ENCODE measurements around the gene MAP3K2.

The MAP3K2 gene

DNA sequence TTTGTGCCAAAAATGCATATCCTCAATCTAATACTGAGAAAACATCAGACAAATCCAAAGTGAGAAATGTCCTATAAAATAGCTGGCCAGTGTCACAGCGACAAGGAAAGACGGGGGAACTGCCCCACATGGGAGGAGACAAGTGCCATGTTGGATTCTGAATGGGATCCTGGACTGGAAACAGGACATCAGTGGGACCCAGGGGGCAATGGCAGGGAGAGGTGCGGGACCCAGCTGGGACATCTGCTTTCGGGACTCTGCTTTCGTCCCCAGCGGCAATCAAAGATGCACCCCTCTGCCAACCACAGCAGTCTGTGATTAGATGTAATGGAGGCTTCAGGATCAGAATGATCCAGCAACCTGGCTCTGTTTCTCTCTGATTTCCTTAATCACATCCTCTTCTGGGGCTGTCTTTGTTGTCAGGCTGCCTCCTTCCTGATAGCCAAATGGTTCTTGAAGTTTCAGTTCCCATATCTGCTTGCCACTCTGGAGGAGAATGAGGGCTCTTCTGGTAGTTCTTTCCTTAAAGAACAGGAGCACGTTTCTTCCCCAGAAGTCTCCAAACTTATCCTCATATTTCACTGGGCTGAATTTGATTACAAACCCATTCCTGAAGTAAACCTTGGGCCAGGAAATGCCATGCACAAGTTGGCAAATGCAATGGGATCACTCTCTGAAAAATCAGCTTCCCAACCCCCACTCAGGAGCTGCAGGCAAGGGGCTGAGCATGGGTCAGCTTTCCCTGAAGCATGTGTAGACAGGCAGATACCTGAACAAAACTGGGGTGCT is 16.9 kb upstream of the MAP3K2 start:
- no peak for DNase-seq

DNA sequence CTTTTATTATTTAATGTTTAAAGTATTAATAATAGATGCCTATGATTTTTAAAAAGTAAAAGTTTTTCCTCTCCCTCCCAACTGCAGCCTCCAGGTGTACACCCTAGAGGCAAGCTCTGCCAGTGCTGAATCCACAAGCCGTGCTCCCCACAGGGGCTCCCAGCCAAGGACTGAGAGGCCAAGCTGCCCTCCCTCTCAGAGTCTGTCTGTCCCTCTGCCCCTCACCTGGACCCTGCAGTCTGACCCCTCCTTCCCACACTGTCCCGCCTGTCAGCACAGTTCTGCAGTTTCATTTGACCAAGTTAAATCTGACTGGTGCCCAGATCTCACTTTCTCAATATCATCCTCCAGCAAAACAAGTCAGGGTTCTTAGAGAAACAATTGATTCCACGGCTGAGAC is 15.7 kb upstream of the MAP3K2 start:
- no peak for DNase-seq

DNA sequence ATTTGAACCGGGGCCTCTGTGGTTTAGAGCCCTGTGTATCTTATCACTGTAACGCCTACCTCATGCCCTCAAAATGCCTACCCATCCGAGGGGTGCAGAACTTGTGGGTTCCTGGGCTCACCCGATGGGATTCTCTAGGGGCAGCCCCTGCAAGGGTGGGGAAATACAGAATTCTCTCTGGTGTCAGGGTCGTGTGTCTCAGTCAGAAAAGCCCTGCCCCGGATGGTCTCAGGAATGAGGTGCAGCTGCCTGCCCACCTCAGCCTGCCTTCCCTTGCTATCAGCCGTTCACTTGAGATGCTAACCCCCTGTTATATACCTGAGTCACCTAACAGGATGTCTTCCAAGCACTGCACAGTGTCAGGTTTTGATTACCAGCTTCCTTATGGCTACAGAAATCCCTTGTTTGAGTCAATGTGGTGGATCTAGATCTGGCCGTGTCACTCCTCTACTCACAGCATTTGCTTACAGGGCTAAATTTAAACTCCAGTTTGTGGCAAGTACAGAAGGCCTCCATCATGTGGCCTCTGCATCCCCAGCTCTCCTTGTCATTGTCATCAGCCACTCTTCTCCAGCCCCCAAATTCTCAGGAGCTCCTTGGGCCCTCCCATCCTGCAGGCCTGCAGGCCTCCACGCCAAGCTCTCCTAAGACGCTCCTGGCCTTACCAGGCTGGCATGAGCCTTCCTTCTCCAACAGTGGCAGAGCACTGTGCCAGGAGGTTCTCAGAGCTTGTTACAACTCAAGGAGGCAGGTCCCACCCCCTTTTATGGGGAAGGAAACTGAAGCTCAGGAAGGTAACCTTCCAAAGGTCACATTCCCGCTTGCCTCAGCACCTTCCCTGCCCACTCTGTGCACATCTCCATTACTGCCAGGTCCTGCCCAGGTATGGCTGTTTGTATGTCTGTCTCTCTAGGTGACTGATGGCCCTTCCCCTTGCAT is 14.3 kb upstream of the MAP3K2 start:
- DNase-seq: no peak

DNA sequence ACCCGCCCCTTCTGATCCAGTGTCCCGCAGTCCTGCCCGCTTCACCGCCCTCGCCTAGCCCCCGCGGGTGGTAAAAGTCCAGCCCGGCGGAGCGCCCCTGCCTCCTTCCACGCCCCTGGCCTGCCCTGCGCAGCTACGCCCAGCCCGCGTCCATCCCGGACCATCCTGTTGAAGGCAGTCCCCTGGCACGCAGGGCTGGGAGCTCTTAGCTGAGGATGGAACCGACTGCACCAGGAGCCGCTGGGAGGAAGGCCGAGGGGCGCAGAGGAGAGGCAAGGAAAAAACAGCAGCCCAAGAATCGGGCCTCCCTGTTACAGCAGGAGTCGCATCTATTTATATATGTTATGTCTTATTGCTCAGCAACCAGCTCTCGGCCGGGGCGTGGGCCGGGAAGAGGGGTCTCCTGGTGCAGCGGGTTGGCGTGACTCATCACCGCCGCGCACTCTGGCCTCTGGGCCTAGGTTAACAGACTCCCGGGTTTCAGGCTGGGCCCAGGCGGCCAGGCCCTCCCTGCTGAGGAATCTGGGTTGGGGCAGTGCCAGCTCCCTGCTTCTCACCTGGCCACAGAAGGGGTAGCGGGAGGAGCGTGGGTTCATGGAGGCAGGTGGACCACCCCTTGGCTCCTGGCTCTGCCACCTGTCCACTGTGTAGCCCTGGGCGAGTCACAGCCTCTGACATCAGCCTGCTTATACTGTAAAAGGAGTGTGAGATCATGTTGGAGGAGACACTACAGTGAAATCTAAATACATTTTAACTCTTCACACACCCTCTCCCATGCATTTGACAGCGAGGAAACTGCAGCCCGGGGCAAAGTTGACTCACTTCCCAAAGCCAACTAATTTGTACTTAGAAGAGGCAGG is 13.4 kb upstream of the MAP3K2 start:
- DNase-seq: no peak

DNA sequence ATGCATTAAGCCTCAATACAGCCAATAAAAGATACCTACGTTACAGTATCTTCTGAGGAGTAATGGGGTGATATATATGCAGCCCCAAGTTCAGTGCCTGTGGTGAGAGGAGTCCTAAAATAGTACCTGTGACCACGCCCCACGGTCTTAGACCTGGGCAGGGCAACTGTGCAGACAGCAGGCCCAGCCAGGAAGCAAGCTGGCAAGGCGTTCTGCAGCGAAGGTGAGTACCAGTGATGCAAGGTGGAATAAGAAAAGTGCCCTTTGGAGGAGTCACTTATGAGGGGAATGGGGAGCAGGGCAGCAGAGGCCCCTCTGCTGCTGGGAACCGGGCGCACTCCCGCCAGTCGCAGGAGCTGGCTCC is 12.7 kb upstream of the MAP3K2 start:
- no peak for DNase-seq

DNA sequence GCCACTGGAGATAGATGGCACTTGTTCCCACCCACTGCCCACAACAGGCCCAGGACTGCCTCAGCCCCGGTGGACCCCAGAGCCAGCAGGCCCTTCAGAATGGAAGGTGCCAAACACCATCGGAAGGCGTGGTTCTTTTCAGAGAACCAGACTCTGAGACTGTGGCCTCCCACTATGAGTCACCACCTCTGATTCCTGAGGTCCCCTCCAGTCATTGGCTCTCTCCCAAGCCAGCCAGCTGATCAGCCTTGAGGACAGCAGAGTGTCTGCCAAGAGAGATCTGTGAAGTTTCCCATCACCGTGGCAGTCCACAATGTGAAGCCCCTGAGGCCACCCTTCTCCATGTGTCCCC is 10.4 kb upstream of the MAP3K2 start:
- no peak for DNase-seq

DNA sequence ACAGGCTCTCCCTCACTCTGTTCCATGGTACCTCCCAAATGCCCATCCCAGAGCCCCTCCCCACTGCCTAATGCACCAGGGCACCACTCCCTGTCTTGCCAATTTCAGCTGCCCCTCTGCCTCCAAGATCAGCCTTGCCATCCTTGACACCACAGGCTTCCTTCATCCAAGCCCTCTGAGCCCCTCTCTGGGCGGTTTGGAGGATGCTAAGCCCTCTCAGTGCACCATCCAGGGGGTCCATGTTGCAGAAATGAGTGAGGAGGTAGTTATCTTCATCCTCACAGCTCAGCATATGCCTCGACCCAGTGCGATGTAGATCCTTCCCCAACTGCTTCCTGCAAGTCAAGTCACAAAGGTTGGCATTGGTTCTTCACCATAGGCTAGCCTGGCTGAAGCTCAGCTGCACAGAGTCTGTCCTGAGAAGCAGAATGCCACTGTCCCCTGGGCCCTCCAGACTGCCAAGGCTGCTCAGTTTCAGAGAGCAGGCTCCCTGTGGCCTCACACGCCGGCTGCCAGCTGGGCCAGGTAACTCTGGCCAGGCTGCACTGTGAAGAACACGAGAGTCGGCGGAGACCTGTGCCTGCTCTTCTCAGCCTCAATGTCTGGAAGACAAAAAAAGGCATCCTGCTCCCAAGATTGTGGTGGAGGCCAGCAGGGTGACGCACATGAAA is 9.9 kb upstream of the MAP3K2 start:
- no peak for DNase-seq

DNA sequence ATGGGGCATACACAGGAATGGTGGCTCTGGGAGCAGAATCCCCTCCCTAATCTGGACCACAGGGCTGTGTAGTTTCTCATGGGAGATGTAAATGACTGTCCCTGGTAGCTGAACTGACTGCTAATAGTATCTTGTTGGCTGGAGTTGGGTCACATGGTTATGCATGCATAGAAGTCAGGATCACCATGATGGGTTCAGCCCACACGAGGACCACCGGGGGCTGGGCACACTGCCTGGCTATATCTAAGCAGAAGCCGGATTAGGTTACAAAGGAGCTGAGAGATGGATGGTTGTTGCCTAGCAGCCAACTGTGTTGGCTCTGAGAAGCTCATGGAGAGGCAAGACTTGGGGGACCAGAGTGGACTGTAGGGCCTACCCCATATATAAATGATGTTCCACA is 6.7 kb upstream of the MAP3K2 start:
- no peak for DNase-seq

DNA sequence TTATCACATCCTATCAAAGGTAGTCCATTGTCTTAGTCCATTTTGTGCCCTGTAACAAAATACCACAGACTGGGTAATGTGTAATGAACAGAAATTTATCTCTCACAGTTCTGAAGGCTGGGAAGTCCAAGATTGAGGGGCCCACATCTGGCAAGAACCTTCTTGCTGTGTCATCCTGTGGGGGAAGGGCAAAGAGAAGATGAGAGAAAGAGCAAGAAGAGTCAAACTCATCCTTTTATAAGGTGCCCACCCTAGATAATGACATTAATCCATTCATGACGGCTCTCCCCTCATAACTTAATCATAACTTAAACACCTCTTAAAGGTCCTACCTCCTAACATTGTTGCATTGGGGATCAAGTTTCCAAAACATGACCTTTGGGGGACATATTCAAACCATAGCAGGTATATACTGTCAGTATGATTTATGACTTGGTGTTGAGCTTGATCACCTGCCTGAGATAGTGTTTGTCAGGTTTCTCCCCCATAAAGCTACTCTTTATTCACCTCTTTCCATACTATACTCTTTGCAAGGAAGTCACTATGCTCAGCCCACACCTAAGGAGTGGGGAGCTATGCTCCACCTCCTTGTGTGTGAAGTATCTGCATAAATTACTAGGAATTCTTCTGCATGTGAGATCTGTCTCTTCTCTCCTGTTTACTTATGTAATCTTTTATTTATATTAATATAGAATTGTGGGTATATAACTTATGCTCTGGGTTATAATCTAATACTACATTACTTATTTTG is 5.2 kb upstream of the MAP3K2 start:
- no peak for DNase-seq

DNA sequence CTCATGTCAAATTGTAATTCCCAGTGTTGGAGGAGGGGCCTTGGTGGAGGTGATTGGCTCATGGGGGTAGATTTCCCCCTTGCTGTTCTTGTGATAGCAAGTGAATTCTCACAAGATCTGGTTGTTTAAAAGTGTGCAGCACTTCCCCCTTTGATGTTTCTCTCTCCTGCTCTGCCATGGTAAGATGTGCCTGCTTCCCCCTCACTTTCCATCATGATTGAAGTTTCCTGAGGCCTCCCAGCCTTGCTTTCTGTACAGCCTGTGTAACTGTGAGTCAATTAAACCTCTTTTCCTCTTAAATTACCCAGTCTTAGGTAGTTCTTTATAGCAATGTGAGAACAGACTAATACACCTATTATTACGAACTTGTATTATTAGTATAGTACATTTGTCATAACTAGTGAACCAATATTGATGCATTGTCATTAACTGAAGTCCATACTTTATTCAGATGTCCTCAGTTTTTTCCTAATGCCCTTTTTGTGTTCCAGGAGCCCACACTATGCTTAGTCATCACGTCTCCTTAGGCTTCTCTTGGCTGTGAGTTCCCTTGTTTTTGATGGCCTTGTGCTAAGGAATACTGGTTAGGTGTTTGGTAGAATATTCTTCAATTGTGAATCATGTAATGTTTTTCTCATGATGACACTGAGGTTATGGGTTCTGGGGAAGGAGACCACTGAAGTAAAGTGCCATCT is 4.5 kb upstream of the MAP3K2 start:
- no peak for DNase-seq

DNA sequence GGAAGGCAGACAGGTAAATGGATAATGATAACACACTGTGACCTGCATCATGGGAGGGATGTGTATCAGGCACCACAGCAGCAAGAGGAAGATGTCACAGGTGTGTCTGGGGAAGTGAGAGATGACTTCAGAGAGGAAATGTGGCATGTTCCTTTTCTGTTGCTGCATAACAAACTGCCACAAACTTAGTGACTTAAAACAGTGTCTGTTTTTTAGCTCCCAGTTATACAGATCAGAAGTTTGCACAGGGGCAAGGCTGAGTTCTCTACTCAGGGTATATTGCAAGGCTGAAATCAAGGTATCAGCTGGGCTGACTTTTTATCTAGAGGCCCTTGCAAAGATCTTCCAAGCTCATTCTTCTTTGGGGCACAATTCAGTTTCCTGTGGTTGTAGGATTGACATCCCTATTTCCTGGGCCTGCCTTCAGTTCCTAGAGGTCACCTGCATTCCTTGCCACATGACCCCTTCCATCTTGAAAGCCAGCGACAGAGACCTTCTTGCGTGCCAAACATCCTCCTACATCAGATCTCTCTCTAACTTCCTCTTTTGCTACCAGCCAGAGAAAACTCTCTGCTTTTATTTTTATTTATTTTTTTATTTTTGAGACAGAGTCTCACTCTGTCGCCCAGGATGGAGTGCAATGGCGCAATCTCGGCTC is 2.1 kb upstream of the MAP3K2 start:
- DNase-seq: no peak

DNA sequence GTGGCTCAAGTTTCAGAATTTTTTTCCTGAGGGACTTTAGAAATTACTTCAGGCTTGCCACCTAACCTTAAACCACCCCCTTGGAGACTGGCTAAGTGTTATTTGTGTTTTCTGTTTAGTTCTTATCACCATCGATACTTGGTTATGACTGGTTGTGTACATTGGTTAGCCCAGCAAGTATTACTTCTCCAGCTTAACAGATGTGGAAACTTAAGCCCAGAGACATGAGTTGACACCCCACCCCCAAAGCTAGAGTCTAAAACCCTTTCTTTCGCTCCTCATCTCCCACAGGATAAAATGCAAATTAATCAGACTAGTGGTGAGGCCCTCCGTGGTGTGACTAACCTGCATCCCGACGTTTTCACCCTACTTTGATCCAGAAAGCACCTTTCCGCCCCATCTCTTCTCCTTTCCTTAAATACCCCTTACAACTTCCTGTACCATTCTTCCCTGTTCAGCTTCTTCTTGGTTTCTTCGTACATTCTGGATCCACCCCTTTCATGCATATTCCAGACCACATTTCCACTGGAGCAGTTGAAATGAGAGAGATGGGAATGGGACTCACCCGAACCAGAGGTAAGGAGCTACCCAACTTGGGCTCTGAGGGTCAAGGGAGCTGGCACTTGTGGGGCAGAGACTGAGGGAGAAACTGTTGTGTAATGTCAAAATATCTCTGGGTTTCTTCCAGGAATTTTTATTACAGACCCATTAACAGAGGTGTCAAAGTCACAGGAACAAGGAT is 819 bp upstream of the MAP3K2 start:
- no peak for DNase-seq

DNA sequence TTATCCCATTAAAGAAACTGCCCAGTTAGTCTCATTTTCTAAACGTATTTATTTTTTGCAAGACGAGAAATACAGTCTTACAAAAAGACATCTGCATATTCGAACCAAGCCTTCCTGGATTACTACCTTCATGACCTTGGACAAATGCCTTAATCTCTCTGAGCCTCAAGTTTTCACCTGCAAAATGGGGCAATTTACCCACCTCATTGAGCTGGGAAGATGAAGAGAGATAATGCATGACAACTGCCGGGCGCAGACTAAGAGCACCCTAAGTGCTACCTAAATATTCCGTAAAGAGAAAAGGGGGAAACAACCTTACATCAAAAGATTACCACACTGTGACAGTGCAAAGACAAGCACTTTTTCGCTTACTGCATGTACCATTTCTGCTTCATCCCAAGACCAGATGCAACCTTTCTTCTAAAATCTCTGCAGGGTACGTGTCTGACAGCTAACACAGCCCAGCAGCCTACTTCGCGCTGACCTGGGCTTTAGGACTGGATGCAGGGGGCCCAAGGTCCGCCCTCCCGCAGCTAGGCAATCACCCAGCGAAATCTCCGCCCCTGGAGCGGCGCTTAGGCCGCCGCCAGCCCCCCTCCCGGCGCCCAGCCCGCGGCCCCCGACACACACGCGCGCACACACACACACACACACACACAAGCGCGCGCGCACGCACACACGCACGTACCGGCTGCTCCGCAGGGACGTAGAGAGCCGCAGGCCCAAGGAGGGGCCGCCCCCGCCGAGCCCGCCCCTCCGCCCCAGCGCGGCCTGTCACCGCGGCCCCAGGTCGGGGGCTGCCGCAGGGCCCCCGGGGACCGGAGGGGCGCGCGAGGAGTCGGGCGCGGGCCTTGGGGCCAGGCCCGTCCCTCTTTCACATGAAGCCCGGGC is 766 bp downstream of the MAP3K2 start:
- DNase-seq: peak; percentile 81

DNA sequence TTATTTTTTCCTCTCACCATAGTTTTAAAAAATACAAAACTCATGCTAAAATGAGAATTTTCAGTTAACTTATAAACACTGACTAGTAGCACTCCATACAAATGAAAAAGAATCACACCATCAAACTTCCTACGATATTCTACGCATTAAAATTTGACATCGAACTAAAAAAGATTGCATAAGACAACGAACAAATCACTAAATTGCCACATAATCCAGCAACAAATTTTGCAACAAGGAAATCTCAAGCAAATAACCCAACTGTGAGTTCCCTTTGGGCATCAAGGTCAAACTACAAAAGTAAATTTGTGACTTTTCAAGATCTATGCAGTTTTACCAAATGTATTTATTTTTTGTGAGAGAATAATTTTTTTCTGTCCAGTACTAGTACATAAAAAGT is 1.5 kb downstream of the MAP3K2 start:
- DNase-seq: no peak

DNA sequence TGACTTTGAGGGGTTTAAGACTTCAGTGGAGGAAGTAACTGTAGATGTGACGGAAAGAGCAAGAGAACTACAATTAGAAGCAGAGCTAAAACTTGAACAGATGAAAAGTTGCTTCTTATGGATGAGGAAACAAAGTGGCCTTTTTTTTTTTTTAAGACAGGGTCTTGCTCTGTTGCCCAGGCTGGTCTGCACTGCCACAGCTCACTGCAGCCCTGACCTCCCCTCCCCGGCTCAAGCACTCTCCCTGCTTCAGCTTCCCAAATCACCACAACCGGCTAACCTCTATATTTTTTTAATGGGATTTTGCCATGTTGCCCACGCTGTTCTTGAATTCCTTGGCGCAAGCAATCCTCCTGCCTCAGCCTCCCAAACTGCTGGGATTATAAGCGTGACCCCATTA is 3.2 kb downstream of the MAP3K2 start:
- no peak for DNase-seq

DNA sequence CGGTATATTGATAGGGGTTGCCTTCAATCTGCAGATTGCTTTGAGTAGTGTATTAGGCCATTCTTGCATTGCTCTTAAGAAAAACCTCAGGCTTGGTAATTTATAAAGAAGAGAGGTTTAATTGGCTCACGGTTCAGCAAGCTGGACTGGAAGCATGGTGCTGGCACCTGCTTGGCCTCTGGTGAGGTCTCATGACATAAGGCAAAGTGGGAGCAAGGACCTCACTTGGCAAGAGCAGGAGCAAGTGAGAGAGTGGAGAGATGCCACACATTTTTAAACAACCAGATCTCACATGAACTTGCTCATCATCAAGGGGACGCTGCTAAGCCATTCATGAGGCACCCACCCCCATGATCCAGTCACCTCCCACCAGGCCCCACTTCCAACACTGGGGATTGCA is 4.9 kb downstream of the MAP3K2 start:
- DNase-seq: no peak

DNA sequence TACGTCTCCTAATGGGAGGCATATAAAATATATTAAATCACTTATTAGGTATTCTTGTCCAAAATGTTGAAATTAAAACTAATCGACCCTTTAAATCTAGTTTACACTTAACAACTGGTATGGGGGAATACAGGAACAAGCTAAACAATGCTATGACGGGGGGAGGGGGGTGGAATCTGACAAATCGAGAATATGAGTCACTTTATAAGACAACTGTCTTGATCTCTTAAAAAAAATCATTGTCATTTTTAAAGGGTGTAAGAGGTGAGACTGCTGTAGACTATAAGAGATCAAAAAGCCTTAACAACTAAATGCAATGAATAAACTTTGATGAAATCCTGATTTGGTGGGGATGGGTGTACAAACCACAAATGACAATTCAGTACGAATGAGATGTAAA is 6.0 kb downstream of the MAP3K2 start:
- DNase-seq: no peak

DNA sequence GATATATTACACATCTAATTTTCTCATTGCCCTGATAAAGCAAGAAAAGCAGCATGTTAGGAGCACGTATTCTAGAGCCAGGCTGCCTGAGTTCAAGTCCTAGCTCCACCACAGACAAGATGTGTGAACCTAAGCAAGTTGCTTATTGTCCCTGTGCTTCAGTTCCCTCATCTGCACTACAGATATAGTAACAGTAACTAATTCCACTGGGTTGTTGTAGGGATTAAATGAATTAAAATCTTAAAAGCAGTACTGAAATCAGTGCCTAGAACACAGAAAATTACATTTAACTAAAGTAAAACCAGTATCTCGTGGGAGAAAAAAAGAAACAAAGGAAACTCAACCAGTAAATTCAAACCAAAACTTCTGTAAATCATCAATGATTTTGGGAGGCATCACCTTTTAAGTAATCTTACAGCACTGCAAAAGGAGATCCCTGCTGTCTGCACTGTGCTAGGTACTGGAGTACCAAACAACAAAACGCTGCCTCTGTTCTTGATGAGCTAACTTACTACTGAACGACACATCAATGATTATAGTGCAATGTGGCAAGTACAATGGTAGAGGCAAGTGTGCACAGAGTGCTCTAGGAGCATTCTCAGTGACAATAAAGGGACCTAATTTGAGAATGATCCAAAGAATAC is 7.9 kb downstream of the MAP3K2 start:
- DNase-seq: no peak

DNA sequence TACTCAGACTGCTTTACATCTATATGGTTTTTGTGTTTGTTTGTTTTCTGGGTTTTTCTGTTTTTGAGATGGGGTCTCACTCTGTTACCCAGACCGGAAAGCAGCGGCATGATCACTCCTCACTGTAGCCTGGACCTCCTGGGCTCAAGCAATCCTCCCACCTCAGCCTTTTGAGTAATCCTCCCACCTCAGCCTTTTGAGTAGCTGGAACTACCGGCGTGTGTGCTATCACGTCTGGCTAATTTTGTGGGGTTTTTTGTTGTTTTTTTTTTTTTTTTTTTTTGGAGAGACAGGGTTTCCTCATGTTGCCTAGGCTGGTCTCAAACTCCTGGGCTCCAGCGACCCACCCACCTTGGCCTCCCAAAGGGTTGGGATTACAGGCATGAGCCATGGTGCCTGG is 9.1 kb downstream of the MAP3K2 start:
- no peak for DNase-seq
